HPDE6-E6E7 (cell line): Measurements from ENCODE around the gene IFNLR1.

Experiments
- DNase-seq: peaks from one replicate; pipeline ENCODE4 v3.0.0; 2011; ENCODE audit warnings: missing footprints; ENCODE audit errors: extremely low spot score

IFNLR1 gene

DNA sequence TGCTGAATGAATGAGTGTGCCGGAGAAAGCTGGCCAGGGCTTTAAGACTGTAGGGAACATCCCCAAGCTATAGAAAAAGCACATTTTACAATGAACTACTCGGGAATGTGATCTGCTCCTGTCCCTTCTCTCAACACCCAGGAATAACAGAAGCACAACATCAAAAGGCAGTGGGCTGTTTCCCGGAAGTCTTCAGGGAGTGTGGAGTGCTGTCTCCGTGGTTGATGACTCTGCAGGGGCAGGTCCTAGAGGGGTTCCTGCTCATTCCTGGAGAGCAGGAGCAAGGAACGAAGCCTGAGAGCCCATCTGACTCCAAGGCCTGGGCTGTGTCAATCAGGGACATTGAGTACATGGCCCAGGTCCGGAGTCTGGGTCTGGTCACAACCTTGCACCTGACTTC lies 39.3 kb downstream of the IFNLR1 start:
- DNase-seq: no peak

GRCh38 chr1:24147194-24147593 lies 39.9 kb downstream of the IFNLR1 start:
- DNase-seq: no peak

- peak; percentile 85 for DNase-seq
These were observed 44.2 kb downstream of the IFNLR1 start, which contains the start of gene IL22RA1 for GRCh38 chr1:24142546-24143534. TSS of gene IL22RA1 (minus strand) at chr1:24143140. CDS start at chr1:24143082, 58 bp downstream.

DNA sequence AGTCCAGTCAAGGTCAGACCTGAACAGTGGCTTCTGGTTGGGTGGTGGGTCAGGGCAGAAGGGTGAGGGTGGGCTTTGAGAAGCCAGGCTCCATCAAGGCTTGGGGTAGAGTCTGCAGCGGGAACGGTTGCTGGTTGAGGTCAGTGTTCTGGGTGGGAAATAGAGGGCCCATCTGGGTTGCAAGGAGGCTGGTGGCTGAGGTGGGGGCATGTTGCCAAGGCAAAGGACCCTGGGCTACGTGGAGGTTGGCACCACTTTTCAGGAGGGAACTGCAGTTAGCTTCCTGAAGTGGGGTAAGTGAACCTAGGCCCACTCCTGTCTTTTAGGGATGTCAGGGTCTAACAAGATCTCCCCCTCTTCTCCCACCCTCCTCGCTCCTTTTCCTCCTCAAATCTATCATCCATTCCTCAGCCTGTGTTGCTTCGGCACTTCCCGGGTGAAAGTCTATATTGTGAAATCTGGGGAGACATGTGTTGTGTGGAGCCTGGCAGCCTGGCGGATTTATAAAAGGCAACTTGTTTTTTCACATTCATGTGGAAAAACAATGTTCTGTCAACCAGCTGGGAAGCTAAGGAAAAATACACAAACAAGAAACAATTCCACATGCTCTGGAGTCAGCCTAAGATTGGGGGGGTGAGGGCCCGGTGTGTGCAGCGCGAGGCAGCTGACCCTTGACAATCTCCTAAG lies 45.6 kb downstream of the IFNLR1 start:
- DNase-seq: no peak

DNA sequence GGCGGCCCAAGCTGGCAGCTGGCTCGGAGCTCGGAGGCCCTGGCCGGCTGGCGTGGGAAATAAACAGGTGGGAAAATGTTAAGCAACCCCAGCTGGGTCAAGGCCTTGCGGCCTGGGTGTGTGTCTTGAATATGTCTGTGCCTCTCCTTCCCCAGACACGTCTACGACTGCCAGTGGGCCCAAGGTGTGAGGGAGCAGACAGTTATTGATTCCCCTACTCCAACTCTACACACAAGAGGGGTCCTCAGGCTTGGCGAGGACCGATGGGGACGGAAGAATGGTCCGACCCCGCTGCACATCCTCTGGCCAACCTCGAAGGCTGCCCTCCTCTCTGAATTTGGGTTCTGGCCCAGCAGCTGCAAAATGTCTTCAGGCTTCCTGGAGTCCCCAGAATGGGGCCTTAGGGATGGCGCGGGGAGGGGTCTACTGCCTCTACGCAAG lies 46.3 kb downstream of the IFNLR1 start:
- no peak for DNase-seq

- DNase-seq: no peak
These were observed 47.2 kb downstream of the IFNLR1 start for GRCh38 chr1:24139841-24140425.

DNA sequence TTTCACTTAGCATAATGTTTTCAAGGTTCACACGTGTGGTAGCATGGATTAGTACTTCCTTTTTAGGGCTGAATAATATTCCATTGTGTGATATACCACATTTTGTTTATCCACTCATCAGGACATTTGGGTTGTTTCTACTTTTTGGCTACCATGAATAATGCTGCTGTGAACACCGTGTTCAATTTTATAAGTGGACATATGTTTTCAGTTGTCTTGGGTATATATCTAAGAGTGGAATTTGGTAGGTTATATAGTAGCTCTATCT lies 47.9 kb downstream of the IFNLR1 start:
- DNase-seq: no peak

DNA sequence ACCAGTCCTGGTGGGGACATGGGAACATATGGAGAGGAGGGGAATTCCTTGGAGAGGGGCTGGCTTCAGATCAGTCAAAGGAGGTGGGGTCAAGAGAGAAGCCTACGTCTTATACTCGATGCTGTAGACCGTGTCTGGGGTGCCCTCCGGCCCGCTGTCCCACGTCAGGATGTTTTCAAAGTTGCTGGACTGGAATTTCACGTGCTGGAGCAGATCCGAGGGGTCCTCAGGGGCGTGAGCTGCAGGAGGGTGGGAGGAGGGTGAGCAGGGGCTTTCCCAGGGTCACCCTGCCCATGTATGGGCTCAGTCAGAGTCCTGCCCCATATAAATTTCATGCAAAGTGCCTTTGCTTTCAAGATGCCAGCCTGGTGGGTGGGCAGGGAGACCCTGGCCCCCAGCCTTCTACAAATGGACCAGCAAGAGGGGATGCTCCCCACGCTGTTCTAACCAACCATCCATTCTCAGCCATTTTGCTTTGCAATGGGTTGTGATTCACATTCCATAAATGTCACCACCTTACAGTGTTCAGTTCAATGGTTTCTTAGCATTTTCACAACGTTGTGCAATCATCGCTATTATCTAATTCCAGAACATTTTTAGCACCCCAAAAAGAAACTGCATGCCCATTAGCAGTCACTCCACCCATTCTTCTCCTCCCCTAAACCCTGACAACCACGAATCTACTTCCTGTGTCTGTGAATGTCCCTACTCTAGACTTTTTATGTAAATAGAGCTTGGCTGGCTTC lies 48.4 kb downstream of the IFNLR1 start:
- DNase-seq: no peak

- DNase-seq: no peak
These were observed 50.0 kb downstream of the IFNLR1 start for GRCh38 chr1:24136956-24137539.

- no peak for DNase-seq
These were observed 52.7 kb downstream of the IFNLR1 start for GRCh38 chr1:24134376-24134775.

GRCh38 chr1:24133819-24134218 lies 53.3 kb downstream of the IFNLR1 start:
- no peak for DNase-seq

DNA sequence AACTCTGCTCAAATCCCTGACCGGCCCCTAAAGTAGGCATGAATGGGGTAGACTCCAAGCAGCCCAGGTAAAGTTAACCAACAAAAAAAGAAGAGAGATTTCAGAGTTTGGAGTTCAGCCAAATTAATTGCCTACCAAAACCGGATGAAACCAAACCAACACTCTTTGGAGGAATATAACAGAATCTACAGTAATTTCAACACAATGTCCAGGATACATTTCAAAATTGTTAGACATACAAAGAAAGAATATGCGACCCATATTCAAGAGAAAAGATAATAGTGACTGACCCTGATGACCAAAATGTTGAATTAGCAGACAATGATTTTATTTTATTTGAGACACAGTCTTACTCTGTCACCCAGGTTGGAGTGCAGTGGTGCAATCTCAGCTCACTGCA lies 56.7 kb downstream of the IFNLR1 start:
- DNase-seq: no peak

DNA sequence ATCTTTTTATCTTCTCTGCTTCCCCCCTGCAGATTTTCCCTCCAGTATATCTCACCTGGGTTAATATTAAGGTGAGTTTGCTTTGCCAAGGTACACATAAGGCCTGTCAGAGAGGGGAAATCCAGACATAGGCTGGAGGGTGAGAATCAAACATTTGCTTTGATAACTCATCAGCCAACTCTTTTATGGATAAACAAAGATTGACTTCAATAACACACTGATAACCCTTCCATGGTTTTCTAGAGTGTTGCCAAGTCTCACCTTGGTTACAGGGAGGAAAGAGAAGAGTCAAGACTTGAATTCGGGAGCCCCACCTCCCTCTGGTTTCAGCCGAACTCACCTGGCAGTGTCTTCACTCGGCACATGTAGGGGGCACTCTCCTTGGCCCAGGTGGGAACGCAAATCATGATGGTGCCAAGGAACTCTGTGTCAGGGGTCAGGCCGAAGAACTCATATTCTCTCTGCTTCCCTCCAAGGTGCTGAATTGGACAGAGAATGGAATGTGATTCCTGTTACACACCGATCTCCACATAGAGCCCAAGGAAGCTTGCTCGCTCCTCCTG lies 59.2 kb downstream of the IFNLR1 start:
- no peak for DNase-seq

GRCh38 chr1:24127134-24127800 lies 59.8 kb downstream of the IFNLR1 start:
- DNase-seq: no peak

GRCh38 chr1:24126672-24127023 lies 60.4 kb downstream of the IFNLR1 start:
- no peak for DNase-seq

GRCh38 chr1:24126018-24126671 lies 60.9 kb downstream of the IFNLR1 start:
- no peak for DNase-seq

GRCh38 chr1:24125456-24125855 lies 61.6 kb downstream of the IFNLR1 start:
- DNase-seq: no peak

GRCh38 chr1:24124980-24125379 lies 62.1 kb downstream of the IFNLR1 start:
- DNase-seq: no peak

DNA sequence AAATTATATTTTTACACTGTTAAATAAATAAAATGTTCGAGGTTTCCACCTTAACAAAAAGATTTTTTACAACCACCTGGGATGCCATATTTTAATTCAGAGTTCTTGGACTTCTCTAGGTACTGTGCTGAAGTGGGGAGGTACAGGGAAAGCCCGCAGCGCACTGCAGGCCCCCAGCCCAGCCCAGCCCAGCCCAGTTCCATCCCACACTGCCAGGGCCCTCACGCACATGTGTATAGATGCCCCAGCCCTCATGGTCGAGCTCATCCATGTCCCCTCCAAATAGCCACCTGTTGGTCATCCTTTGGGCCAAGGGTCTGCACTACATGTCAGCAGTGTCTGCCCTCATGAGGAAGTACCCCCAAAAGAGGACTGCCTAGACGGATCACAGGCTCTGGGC lies 63.5 kb downstream of the IFNLR1 start:
- no peak for DNase-seq

- DNase-seq: no peak
These were observed 64.3 kb downstream of the IFNLR1 start for GRCh38 chr1:24122776-24123175.
